GM12874 (cell line): ENCODE measurements around the gene SIL1.

Source experiments
- CTCF ChIP-seq: IDR thresholded peaks from 2 replicates; pipeline ENCODE4 v1.5.1; 2011; ENCODE audit warnings: low read depth, mild to moderate bottlenecking, control low read depth, low read length, moderate library complexity; ENCODE audit not compliant: insufficient read depth

The SIL1 gene

GRCh38 chr5:139062910-139063663, 135.1 kb downstream of the SIL1 start:
- TF ChIP-seq CTCF = no peak

- no peak for TF ChIP-seq CTCF
Measured at GRCh38 chr5:139061856-139062255, 136.3 kb downstream of the SIL1 start.

- TF ChIP-seq CTCF = no peak
Measured at GRCh38 chr5:139061274-139061673, 136.9 kb downstream of the SIL1 start.

GRCh38 chr5:139058121-139058520, 140.0 kb downstream of the SIL1 start:
- no peak for TF ChIP-seq CTCF

- TF ChIP-seq CTCF = no peak
Measured at GRCh38 chr5:139052975-139053374, 145.2 kb downstream of the SIL1 start.

GRCh38 chr5:139051392-139051791, 146.8 kb downstream of the SIL1 start:
- no peak for TF ChIP-seq CTCF

GRCh38 chr5:139050432-139050831, 147.7 kb downstream of the SIL1 start:
- TF ChIP-seq CTCF = no peak
